Activated CD8-positive, alpha-beta memory T cell treated with anti-CD3 and anti-CD28 coated beads, Interleukin-2, amount 50 U/mL, for 48 hours (primary cell): ENCODE results near the gene PRR7.
"Not testable (repeated sequence)": the region's sequence is repeated elsewhere in the genome, so short reads cannot be mapped to it uniquely, and the experiment has no call there.

ENCODE experiments used
- DNase-seq: peaks from one replicate; pipeline ENCODE4 v3.0.0-alpha.2; 2020

The PRR7 gene, protein sequence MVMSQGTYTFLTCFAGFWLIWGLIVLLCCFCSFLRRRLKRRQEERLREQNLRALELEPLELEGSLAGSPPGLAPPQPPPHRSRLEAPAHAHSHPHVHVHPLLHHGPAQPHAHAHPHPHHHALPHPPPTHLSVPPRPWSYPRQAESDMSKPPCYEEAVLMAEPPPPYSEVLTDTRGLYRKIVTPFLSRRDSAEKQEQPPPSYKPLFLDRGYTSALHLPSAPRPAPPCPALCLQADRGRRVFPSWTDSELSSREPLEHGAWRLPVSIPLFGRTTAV

DNA sequence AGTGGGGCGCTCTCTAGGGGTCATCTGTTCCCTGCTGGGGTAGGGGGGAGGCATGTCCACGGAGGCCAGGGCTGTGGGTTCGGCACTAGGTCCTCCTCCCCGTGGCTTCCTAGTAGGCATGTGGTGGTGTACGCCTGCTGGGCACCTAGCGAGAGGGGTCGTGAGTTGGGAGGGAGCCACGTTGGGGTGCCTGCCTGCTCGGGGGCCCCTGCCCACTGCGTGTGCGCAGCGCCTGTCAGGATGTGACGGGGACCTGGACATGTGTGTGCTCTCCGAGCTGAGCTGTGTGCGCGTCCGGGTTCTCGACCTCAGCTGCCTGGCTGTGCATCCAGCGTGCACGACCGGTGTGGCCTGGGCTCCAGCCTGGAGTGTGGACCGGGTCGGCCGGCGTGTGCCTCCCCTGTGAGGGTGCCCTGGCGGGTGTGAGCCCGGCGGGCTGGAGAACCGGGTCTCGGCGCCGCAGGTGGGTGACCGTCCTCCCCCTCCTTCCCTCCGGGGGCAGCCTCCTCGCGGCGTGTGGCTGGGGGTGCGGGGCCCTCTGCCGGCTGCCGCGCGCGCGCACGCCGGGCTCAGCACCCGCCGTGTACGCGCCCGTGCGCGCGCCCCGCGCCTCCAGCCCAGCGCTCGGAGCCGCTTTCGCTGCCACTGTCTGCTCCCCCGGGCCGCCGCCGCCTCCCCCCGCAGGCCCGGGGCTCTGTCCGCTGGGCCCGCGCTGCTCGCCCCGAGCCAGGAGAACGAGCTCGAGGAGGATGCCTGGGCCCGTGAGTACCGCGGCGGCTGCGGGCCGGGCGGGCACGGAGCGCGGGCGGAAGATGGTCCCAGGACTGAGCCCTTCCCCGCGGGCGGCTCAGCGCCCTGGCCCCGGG lies at the start of gene PRR7:
Gene PRR7, plus strand, starts transcription at position 615 of the 866 bp plus-strand sequence. CDS start 8,254 bp downstream, outside the sequence.
- peak; percentile 87 for DNase-seq

DNA sequence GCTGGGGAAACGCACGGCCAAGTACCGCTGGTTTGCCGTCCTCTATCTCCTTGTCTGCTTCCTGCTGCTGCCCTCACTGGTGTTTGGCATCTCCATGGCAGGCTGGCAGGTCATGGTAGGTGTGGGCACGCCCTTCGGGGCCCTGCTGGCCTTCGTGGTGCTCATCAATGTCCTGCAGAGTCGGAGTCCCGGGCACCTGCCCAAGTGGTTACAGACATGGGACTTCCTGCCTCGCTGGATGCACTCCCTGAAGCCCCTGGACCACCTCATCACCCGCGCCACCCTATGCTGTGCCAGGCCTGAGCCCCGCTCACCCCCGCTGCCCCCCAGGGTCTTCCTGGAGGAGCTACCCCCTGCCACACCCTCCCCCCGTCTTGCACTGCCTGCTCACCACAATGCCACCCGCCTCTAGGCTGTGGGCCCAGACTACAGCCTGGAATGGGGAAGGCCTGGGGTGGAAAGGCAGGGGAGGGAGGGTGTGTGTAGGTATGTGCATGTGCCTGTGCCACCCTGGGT lies 48.7 kb upstream of the PRR7 start:
- no peak for DNase-seq

DNA sequence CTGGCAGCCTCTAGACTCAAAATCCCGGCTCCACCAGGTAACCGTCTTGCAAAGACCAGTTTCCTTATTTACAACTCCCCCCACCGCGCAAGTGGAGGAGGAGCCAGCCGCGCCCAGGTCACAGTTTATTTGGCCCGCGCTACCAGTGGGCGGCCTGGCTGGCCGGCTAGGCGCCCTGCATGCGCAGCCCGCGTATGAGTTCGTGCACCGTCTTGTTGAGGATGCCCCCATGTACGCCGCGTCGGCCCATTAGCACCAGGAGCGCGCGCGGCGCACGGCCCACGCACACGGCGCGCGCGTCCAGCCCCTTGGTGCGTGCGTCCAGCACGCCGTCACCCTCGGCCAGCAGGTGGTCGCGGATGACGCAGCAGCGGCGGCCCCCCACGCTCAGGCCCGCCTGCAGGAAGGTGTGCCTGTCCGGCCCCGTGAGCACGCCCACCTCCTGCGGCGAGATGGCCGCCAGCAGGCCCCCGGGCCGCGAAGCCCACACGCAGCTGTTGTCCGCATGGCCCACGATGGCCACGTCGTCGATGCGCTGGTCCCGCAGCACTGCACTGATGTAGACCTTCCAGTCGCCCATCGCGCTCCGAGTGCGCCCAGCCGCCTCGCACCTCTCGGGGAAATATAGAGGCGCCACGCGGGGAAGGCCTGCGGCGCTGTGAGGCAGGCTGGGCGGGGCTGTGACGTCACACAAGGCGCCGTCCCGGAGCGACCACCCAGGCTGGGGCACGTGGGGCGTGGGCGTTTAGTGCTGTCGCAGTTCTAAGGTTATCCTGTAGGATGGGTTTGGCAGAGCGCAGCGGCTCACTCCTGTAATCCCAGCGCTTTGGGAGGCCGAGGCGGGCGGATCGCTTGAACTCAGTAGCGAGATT lies 46.4 kb upstream of the PRR7 start, which contains the start of gene PFN3:
Gene PFN3, minus strand, starts transcription at position 665 of the 872 bp plus-strand sequence. Its CDS starts 85 bp downstream, at position 580.
- no peak for DNase-seq

DNA sequence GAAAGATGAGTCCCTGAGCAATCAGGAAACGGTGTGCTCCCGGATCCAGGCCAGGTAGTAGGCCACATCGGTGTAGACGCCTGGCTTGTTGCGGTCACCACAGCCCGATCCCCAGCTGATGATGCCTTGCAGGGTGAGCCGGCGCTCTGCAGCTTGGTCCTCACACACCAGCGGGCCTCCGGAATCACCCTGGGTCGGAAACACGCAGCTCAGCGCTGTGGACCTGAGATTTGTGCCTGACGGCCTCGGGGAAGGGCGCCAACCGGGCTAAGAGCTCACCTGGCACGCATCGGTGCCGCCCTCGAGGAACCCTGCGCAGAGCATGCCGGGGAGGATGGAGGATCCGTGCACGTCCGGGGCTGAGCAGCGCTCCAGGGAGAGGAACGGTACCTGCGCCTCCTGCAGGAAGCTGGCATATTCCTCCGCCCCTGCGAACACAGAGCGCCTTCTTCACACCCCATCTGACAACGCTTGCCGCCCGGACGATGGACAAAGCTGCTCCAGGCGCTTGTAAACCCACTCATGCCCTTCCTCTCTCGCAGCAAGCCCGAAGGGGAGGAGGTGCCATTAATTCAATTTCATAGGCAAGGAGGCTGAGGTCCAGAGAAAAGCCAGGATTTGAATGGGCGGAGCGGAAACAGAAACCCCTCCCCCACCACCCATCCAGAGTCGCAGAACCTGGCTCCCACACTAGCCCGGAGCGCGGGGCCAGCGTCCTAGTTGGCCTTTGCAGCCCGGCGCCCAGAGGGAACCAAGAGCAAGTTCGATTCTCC lies 44.2 kb upstream of the PRR7 start:
- peak; percentile 82 for DNase-seq

DNA sequence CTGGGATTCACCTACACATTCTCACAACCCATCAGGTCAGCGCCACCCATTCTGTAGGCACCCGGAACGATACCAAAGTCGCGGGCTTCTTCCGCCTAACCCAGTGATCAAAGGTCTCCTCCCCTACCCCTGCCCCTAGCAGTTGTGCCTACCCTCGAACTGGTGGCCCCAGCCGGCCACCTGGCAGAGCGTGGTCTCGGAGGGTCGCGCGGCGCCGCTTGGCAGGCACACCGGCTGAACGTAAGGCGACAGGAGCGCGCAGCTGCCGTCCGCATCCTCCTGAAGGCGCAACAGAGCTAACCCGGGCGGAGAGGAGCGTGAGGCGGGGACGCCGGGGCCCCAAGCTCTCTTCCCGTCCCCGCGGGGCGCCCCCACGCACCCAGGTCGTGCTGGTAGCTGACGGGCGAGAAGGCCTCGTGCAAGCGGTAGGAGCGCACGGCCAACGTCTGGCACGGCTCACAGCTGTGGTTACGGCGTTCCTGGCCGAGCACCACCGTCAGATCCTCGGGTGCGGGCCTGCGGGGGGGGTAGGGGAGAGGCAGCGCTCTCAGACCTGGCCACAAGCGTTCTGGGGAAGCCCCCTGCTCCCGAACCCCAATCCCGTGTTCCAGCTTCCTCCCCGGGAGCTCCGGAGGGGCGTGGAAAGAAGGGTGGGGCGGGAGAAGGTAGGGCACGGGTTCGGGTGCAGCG lies 43.4 kb upstream of the PRR7 start:
- DNase-seq: peak; percentile 76

DNA sequence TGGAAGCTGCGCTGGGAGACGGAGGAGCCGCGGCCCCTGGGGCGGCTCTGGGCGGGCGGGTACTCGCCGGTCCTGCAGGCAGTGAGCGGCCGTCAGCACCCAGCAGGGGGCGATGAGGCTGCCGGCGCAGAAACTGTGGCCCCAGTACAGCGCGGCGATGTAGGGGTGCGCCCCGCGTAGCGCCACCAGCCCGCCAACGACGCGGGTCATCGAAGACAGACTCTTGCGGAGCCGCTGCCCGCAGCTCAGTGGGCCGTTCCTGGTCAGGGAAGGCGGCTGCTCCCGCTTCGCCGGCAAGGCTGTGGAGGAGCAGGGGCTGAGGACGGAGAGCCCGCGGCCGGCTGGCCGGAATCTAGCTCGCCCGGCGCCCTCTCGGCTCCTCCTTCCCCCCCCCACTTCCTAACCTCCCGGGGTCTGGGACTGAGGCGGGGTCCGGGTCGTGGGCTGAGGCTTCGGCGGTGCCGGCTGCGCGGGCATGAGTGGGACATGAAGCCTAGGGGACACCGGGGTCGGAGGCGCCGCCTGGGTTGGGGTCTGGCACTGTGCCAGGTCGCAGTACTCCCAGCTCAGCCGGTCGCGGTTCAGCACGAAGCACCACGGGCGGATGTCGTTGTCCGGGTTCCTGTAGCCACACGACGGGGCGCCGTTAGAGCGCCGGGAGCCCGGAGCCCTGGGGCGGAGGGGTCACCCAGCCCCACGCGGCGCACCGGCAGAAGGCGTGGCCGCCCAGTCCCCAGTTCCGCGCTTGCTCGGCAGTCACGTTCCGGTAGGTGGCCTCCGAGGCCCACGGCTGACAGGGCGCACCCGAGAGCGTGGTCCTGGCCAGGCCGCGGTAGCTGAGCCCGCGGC lies 42.6 kb upstream of the PRR7 start:
- peak; percentile 91 for DNase-seq

DNA sequence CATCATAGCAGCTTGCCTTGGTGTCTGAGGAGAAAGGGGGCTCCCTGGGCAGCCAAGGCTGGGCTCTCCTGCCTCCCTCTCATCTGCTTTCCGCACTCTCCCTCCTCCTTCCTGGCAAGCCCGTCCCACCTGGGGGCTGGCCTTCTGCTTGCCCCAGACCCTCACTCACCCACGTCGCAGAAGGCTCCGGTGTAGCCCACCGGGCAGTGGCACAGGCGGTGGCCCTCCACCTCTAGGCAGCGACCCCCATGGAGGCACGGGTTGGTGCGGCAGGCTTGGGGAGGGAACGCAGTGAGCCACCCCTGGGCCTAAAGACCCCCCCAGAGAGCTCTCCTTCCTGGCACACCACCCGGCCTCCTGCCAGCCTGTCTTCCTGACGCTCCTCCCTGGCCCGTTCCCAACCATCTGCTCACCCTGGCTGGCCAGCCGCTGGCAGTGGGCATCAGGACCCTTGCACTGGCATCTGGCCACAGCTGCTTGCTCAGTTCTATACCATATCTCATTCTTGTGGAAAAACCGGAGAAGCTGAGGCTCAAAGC lies 41.9 kb upstream of the PRR7 start:
- no peak for DNase-seq

DNA sequence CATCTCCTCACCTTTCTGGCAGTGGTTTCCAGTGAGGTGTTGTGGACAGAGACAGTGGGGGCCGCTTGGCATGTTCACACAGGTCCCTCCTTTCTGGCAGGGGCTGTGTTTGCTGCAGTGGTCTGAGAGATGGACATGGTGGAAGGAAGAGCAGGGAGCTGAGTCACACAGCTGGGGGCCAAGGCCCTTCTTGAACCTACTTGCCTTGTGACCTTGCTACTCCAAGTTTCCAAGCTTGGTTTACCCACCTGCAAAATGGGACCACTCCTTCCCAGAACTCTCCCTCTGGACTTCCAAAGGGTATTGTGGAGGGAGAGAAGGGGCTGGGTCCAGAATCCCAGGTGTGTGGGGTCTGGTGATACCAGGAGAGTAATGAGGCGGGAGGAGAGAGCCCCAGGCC lies 41.3 kb upstream of the PRR7 start:
- DNase-seq: no peak

DNA sequence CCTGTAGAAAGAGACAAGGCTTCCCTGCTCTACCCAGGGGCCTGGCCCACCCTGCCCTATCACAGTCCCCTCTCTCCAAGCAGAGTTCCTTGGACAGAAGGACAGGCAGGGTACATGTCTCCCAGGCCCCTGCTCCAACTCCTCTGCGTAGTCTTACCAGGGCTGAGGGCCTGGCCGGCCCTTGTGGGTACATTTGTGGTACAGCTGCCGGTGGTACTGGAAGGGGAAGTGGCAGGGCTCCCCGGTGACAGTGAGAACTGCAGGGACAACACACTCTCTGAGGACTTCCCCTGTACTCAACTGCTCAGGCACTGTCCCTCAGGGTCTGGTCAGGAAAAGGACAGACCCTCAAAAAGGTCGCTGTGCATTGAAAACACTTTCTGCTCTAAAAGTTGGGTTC lies 40.8 kb upstream of the PRR7 start:
- no peak for DNase-seq

DNA sequence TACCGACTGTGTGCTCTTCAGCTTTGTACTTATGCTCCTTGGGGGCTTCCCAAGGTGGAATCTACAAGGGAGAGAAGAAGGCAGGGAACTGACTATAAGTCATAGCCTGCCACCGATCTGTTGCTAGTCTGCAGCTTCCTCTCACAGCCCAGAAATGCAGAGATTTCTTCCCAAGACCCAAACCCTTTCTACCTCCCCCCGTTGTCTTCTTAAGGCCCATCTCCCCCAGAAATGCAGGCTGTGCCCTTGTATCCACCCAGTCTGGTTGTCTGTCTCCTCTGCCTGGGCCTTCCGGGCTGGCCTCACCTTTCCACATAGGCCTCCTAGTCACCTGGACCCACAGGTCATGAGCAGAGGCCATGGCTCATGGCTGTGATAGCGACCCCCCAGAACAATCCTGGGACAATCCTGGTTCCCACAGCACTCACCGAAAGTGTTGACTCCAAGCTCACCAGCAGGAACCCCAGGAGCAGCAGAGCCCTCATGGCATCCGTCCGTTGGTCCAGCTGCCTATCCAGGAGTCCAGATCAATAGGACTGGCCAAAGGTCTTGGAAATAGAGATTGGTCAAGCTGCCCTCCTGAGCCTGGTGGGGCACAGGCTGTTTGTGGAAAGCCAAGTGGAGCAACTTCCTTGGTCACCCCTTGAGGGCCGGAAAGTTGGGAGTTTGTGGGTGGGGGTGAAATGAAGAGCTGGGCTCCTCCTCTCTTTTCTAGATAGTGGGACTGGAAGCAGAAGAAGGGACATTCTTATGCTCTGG lies 37.4 kb upstream of the PRR7 start, which contains the start of gene F12:
Gene F12, minus strand, starts transcription at position 522 of the 759 bp plus-strand sequence. Its CDS starts 37 bp downstream, at position 485.
- no peak for DNase-seq

DNA sequence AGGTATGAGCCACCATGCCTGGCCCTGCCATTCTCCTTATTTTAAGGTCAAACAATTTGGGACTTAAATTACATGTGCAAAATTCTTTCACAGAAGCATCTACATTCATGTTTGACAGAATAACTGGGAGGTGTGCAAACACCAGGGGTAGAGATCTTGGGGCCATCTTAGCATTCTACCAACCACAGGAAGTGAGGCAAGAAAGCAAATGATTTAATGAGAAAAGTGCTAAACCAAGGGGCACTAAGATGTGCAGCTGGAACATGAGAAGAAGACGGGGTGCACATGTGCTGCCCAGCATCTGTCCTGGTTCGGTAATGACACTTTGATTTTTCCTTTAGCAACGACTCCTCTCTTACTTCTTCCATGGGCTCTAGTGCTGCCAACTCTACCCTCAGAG lies 36.0 kb upstream of the PRR7 start:
- DNase-seq: no peak

DNA sequence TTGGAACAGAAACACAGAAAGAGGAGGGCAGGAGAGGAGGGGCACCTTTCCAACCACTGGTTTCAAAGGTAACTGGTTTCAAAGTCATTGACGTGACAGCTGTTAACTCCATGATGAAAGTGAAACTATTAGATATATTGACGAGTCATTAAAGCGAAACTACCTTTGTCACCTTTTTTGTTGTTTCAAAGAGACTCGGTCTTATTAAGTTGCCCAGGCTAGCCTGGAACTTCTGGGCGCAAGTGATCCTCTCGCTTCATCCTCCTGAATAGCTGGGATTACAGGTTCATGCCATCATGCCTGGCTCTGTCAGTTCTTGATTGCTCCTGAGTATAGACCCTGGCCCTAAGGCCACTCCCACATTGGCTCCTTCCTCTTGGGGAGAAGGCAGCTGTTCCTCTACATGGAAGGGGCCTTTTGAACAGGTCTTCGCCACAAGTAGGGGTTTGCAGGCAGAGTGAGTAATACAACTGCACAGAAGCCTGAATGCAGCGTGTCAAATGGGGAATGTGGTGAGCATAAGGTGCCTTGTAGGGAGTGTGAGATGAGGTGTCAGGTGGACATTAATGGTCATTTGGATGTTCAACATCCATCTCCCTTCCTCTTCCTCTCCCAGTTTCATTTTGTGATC lies 33.9 kb upstream of the PRR7 start:
- DNase-seq: no peak

DNA sequence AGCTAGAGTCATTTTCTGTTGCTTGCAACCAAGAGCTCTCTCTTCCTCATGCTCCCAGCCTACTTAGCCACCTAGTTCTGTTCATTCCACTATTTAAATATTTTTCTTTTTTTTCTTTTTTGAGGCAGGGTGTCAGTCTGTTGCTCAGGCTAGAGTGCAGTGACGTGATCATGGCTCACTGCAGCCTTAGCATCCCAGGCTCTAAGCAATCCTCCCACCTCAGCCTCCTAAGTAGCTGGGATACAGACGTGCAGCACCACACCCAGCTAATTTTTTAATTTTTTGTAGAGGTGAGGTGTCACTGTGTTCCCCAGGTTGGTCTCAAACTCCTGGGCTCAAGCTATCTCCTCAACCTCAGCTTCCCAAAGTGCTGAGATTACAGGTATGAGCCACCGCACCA lies 32.1 kb upstream of the PRR7 start:
- DNase-seq: no peak

DNA sequence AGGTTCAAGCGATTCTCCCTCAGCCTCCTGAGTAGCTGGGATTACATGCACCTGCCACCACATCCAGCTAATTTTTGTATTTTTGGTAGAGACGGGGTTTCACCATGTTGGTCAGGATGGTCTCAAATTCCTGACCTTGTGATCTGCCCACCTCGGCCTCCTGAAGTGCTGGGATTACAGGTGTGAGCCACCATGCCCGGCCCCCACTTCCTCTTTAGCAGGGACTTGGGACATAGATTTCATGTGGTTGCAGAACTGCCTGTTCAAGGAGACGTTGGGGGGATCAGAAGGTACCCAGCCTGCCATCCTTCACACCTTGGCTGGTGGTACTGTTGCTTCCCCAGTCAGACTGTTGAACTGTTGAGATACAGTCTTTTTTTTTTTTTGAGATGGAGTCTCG lies 29.5 kb upstream of the PRR7 start:
- not testable (repeated sequence) for DNase-seq

DNA sequence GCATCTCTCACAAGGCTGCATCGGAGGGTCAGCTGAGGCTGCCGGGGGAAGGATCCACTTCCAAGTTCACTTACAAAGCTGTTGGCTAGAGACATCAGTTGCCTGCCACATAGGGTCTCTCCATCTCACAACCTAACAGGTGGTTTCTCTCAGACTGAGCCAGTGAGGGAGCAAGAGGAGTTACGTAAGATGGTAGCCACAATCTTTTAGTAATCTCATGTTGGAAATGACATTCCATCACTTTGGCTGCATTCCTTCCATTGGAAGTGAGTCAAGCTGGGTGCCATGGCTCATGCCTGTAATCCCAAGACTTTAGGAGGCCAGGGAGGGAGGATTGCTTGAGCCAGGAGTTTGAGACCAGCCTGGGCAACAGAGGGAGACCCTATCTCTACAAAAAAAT lies 27.6 kb upstream of the PRR7 start:
- no peak for DNase-seq

DNA sequence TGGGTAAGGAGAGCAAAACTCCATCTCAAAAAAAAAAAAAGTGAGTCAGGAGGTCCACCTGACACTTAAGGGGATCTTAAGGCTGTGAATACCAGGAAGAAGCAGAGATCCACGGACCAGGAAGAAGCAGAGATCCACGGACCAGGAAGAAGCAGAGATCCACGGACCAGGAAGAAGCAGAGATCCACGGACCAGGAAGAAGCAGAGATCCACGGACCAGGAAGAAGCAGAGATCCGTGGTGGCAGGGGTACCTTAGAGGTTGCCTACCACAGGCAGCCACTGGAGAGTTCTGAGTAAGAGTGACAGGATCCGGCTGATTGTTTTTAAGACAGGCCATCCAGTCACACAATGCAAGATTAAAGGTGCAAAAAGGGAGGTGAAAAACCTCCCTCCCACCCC lies 26.1 kb upstream of the PRR7 start:
- not testable (repeated sequence) for DNase-seq

DNA sequence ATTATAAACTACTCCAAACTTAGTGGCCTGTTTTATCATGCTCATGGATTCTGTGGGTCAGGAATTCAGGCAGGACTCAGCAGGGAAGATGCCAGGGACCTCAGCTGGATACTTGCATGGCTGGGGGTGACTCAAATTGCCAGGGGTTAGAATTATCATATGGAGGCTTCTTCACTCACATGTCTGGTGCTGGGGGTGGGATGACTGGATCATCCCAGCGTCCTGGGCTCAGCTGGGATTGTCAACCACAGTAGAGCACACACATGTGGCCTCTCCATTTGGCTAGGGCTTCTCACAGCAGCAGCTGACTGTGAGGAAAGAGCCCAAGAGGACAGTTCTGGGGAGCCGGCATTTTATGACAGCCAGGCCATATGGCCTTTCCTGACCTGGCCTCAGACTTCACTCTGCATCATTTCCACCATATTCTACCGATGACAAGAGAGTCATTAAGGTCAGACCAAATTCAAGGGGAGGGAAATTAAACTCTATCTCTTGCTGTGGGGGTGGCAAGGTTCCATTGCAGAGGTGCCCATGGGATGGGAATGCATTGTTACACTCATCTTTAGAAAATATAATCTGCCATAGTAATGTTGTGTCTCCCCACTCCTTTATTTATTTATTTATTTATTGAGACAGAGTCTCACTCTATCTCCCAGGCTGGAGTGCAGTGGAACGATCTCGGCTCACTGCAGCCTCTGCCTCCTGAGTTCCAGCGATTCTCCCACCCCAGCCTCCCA lies 25.4 kb upstream of the PRR7 start:
- no peak for DNase-seq

DNA sequence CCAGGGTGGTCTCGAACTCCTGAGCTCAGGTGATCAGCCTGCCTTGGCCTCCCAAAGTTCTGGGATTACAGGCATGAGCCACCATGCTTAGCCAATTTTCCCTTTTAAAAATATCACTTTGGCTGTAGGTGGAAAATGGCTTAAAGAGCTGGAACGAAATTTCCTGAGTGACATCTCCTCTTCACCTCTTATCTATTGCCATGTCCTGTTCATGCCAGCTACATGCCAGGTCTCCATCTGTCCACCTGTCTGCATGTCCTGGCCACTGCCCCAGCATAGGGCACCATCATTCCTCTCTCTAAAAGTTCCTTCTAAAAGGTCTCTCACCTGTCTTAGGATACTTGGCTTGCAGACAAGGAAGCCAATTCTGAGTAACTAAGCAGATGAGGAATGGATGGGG lies 22.9 kb upstream of the PRR7 start:
- DNase-seq: no peak
